Activated T-cell treated with anti-CD3 and anti-CD28 coated beads, Interleukin-2, amount 50 U/mL, for 1 hour (primary cell): ENCODE results near the gene ADAMTS12.

Experiments used
- DNase-seq: peaks from one replicate; pipeline ENCODE4 v3.0.0-alpha.2; 2020

The ADAMTS12 gene

GRCh38 chr5:33795496-33795895 lies 96.3 kb downstream of the ADAMTS12 start:
- no peak for DNase-seq

GRCh38 chr5:33794550-33795181 lies 97.1 kb downstream of the ADAMTS12 start:
- no peak for DNase-seq

GRCh38 chr5:33793836-33794549 lies 97.8 kb downstream of the ADAMTS12 start:
- no peak for DNase-seq

- no peak for DNase-seq
Observed at GRCh38 chr5:33793276-33793675, 98.5 kb downstream of the ADAMTS12 start.

- no peak for DNase-seq
Observed at GRCh38 chr5:33792559-33792958, 99.2 kb downstream of the ADAMTS12 start.

- no peak for DNase-seq
Observed at GRCh38 chr5:33789567-33789957, 102.2 kb downstream of the ADAMTS12 start.

GRCh38 chr5:33788922-33789566 lies 102.7 kb downstream of the ADAMTS12 start:
- no peak for DNase-seq

- no peak for DNase-seq
Observed at GRCh38 chr5:33785571-33785970, 106.2 kb downstream of the ADAMTS12 start.

GRCh38 chr5:33781286-33781685 lies 110.5 kb downstream of the ADAMTS12 start:
- DNase-seq: no peak

- no peak for DNase-seq
Observed at GRCh38 chr5:33776151-33776660, 115.6 kb downstream of the ADAMTS12 start.

- DNase-seq: no peak
Observed at GRCh38 chr5:33774341-33774740, 117.4 kb downstream of the ADAMTS12 start.

GRCh38 chr5:33772380-33772897 lies 119.4 kb downstream of the ADAMTS12 start:
- no peak for DNase-seq

- no peak for DNase-seq
Observed at GRCh38 chr5:33769968-33770367, 121.8 kb downstream of the ADAMTS12 start.

- DNase-seq: no peak
Observed at GRCh38 chr5:33769196-33769595, 122.6 kb downstream of the ADAMTS12 start.

GRCh38 chr5:33766023-33766422 lies 125.8 kb downstream of the ADAMTS12 start:
- no peak for DNase-seq

GRCh38 chr5:33764786-33765185 lies 127.0 kb downstream of the ADAMTS12 start:
- DNase-seq: no peak

- no peak for DNase-seq
Observed at GRCh38 chr5:33763435-33763834, 128.4 kb downstream of the ADAMTS12 start.

GRCh38 chr5:33762859-33763258 lies 128.9 kb downstream of the ADAMTS12 start:
- no peak for DNase-seq

GRCh38 chr5:33761139-33761538 lies 130.7 kb downstream of the ADAMTS12 start:
- no peak for DNase-seq

- DNase-seq: no peak
Observed at GRCh38 chr5:33758737-33759136, 133.1 kb downstream of the ADAMTS12 start.

GRCh38 chr5:33756491-33756890 lies 135.3 kb downstream of the ADAMTS12 start:
- no peak for DNase-seq

GRCh38 chr5:33755231-33755630 lies 136.6 kb downstream of the ADAMTS12 start:
- DNase-seq: no peak

GRCh38 chr5:33753704-33754103 lies 138.1 kb downstream of the ADAMTS12 start:
- DNase-seq: no peak

- no peak for DNase-seq
Observed at GRCh38 chr5:33748754-33749153, 143.0 kb downstream of the ADAMTS12 start.
